ENCODE data around the gene TBC1D9. TPM values are rescaled to one million over a fixed set of nuclear protein-coding genes. Genes with fewer than 3 reads are reported as not detected.

TBC1D9 gene
- total RNA-seq, 6 experiments from 2014 or later, result 6.6 to 17.9 (median 9.4) TPM

DNA sequence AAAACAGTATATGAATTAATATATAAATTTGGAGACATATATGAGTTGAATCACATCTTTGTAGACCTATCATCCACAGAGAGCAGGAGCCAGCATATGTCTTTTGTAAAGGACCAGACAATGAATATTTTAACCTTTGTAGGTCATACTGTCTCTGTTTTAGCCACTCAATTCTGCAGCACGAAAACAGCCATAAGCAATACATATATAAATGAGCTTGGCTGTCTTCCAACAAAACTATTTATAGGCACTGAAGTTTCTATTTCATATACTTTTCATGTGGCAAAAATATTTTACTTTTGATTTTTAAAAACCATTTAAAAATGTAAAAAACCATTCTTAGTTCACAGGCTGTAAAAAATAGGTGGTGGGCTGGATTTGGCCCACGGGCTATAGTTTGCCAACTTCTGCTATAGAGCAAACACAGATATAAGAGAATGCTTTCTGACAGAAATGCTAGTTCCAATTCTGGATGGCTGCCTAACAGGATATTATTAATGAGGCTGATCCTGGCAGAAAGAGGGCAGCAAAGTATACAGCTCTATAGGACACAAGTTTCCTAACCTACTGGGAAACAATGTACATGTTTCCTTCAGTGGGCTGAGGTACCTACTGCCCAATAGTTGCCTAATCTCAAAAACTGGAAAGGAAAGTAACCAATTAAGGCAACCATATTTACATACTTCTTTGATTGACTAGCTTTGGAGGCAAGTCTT, 129.4 kb downstream of the TBC1D9 start:
- 43% methylated on average over 2 of the region's 2 CpGs for WGBS (ENCODE audit: insufficient coverage, low coverage, low lambda C conversion rate, missing lambda C conversion rate)
- no peaks in the 10 kb centered on the region for H3K4me1 ChIP-seq
- no peaks in the 10 kb centered on the region for H3K9me3 ChIP-seq
- ATAC-seq (peak in 2 of 4 donors; percentile 16 to 37), DNase-seq (no peak)
- H3K4me3 ChIP-seq, result no peak overlapping the region
- H3K36me3 ChIP-seq, result peaks cover 4 to 59% (median 15%) of the 10 kb centered on the region in 4 donors
- no peaks in the 10 kb centered on the region for H3K27me3 ChIP-seq
- intact Hi-C loops (cut with DNase I), result no loop called here
- TF ChIP-seq, protein P1, sequence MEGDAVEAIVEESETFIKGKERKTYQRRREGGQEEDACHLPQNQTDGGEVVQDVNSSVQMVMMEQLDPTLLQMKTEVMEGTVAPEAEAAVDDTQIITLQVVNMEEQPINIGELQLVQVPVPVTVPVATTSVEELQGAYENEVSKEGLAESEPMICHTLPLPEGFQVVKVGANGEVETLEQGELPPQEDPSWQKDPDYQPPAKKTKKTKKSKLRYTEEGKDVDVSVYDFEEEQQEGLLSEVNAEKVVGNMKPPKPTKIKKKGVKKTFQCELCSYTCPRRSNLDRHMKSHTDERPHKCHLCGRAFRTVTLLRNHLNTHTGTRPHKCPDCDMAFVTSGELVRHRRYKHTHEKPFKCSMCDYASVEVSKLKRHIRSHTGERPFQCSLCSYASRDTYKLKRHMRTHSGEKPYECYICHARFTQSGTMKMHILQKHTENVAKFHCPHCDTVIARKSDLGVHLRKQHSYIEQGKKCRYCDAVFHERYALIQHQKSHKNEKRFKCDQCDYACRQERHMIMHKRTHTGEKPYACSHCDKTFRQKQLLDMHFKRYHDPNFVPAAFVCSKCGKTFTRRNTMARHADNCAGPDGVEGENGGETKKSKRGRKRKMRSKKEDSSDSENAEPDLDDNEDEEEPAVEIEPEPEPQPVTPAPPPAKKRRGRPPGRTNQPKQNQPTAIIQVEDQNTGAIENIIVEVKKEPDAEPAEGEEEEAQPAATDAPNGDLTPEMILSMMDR (IDR thresholded peaks at IDR 0.05), result peak in 2 of 4 donors; percentile 14 to 23
- TF ChIP-seq POLR2A (IDR thresholded peaks at IDR 0.05), result no peak
- H3K27ac ChIP-seq, result no peak overlapping the region

DNA sequence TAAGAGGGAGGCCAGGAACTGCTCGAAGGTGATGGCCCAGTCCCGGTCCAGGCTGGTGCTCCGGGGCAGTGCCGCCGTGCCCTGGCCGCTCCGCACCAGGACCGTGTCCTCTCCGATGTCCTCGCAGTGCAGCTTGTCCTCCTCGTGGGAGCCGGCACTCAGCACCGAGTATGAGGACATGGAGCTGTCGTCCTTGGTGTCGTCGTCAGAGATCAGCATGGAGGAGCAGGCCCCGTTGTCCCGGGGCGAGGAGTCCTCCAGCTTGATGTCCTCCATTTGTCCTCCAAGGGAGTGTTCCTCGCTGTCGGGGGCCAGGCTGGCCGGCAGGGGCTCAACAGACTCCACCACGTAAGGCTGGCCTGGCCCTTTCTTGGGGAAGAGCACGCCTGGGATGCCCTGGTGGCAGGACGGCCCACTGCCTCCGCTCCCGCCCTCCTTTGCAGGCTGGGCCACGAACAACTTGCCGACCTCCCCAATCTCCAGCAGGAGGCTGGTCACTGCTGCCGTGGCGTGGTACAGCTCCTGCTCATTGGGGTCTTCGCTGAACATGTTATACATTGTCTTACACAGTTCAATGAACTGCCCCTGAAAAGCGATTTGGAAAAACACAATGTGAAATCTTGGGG, 133.7 kb downstream of the TBC1D9 start:
- no peak overlapping the region for H3K4me3 ChIP-seq
- H3K36me3 ChIP-seq, result peaks cover 4 to 56% (median 11%) of the 10 kb centered on the region in 4 donors
- DNase-seq, result no peak
- peak in 2 of 4 donors; percentile 9 to 39 for ATAC-seq
- 78% methylated on average over 5 of the region's 33 CpGs for WGBS (ENCODE audit: insufficient coverage, low coverage, low lambda C conversion rate, missing lambda C conversion rate)
- no peaks in the 10 kb centered on the region for H3K9me3 ChIP-seq
- no peak for TF ChIP-seq POLR2A (IDR thresholded peaks at IDR 0.05)
- TF ChIP-seq, protein P1 (IDR thresholded peaks at IDR 0.05), result no peak
- H3K4me1 ChIP-seq, result no peaks in the 10 kb centered on the region
- no peak overlapping the region for H3K27ac ChIP-seq
- intact Hi-C loops (cut with DNase I), result no loop called here
- H3K27me3 ChIP-seq, result no peaks in the 10 kb centered on the region

DNA sequence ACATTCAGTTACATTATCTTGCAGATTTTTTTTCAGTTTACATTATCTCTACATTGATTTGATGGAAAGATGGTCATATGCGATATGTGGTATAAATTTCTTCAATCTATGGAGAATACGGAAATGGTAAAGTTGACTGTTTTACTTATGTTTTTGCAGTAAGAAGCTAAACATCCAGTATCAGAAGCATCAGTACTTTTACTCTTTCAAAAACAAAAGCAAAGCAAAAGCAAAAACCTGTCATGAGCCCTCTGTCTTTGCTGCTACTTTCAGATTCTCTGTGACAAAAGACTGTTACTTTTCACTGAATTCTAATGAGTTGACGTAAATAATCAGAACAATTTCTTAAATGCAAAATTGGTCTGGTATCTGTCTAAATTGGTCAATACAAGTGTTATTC, 135.0 kb downstream of the TBC1D9 start:
- TF ChIP-seq, protein P1 (IDR thresholded peaks at IDR 0.05), result no peak
- TF ChIP-seq POLR2A (IDR thresholded peaks at IDR 0.05), result no peak
- DNase-seq, result no peak
- H3K4me1 ChIP-seq, result no peaks in the 10 kb centered on the region
- H3K9me3 ChIP-seq, result no peaks in the 10 kb centered on the region
- no peaks in the 10 kb centered on the region for H3K27me3 ChIP-seq
- no peak overlapping the region for H3K4me3 ChIP-seq
- no peak for ATAC-seq
- peaks cover 4 to 45% (median 7%) of the 10 kb centered on the region in 4 donors for H3K36me3 ChIP-seq
- 100% methylated on average over 3 of the region's 3 CpGs for WGBS (ENCODE audit: insufficient coverage, low coverage, low lambda C conversion rate, missing lambda C conversion rate)
- intact Hi-C loops (cut with DNase I), result no loop called here
- H3K27ac ChIP-seq, result no peak overlapping the region

DNA sequence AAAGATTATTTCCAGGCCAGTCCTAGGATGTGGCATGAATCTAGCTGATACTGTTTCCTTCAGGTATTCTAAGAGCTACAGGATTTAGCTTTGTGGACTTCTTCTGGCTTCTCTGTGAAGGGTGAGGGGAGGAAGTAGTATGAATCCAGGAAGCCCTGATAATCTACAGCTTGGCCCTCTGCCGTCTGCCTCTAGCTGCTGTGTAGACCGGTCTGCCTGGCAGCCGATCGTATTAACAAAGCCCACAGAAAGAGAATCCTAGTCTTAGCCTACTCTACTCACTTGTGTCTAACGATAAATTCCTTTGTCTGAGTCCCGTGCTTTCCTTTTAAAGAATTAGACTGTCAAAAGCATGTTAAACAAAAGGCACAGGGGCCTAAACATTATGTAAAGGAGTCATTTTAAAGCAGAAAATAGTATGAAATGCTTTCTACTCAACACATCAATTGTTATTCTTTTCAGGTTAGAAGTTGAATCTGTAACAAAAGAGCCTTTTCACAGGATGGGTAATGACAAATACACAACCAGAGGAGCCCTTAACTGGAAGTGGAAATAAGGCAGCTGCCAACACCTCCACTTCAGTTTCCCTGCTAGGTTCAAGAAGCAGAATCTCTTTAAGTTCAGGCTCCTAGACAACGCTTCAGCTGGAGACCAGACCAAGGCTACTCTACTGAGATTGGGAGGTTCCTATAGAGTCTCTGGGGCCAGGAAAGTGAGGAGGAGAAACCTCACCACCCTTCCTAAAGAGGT, 138.5 kb downstream of the TBC1D9 start:
- ATAC-seq, result peak; percentile 40 to 58 (median 46)
- intact Hi-C loops (cut with DNase I), result no loop called here
- 57% methylated on average over 7 of the region's 7 CpGs for WGBS (ENCODE audit: insufficient coverage, low coverage, low lambda C conversion rate, missing lambda C conversion rate)

More for the DNA sequence above, 138.5 kb downstream of the TBC1D9 start:
- Histone ChIP-seq H3K27ac (no peak overlapping the region), H3K4me3 (no peak overlapping the region), H3K4me1 (no peaks in the 10 kb centered on the region), H3K36me3 (peaks cover 0 to 15% (median 0%) of the 10 kb centered on the region in 4 donors), H3K9me3 (no peaks in the 10 kb centered on the region), H3K27me3 (no peaks in the 10 kb centered on the region)
- no peak for TF ChIP-seq POLR2A (IDR thresholded peaks at IDR 0.05)
- TF ChIP-seq, protein P1 (IDR thresholded peaks at IDR 0.05), result no peak
- no peak for DNase-seq

Data from right lobe of liver (tissue), 6 donors.